HL-60 (cell line): ENCODE measurements around the gene APMAP.

Experiments used
- GABPA ChIP-seq: IDR thresholded peaks from 2 replicates; pipeline ENCODE4 v1.6.1; 2012; ENCODE audit warnings: low read depth
- POLR2AphosphoS5 ChIP-seq: IDR thresholded peaks from 2 replicates; pipeline ENCODE4 v1.6.1; 2012; ENCODE audit warnings: low read depth
- SPI1 ChIP-seq: IDR thresholded peaks from 2 replicates; pipeline ENCODE4 v1.6.1; 2012; ENCODE audit warnings: low read depth, mild to moderate bottlenecking, borderline replicate concordance
- TF ChIP-seq, protein P1 (sequence below): IDR thresholded peaks from one replicate; pipeline ENCODE4 v1.5.1; 2011; ENCODE audit warnings: low read length, control low read depth, inconsistent platforms; ENCODE audit not compliant: insufficient read depth
- TF ChIP-seq, protein P2 (sequence below): IDR thresholded peaks from 2 replicates; pipeline ENCODE4 v1.6.1; 2012; ENCODE audit warnings: low read depth; ENCODE audit not compliant: insufficient replicate concordance

DNA sequence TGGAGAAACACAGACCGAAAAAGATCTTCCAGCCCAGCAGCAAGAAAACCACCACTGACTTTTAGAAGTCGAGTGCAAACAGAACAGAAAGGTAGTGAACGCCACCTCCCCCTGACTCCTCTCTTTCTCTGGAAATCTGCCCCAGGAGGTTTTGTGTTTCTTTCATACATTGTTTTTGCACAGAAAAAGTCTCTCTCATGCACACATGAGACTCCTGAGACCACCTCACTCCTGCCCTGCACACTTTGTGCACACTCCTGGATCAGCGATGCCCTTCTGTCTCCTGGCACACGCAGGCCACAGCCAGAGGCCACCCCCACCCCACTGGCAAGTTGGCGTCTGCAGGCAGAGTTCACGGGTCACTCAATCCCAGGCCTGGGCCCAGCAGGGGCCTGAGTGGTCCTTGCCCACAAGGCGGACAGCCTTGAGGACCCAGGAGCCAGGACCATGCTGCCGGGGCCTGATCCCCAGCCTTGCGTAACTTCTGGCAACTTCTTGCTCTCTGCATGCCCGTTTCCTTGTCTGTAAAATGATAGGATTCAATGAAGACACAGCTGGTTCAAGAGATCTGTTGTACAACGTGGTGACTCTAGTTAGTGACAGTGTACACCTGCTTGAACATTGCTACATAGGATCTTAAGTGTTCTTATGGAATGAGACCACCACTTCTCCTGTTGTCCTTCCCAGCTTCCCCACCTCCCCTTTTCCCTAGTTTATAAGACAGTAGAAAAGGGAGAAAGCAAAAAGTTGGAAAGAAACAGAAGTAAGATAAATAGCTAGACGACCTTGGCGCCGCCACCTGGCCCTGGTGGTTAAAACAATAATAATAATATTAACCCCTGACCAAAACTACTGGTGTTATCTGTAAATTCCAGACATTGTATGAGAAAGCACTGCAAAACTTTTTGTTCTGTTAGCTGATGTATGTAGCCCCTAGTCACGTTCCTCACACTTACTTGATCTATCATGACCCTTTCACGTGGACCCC lies 73.7 kb downstream of the APMAP start:
- TF ChIP-seq, protein P1, sequence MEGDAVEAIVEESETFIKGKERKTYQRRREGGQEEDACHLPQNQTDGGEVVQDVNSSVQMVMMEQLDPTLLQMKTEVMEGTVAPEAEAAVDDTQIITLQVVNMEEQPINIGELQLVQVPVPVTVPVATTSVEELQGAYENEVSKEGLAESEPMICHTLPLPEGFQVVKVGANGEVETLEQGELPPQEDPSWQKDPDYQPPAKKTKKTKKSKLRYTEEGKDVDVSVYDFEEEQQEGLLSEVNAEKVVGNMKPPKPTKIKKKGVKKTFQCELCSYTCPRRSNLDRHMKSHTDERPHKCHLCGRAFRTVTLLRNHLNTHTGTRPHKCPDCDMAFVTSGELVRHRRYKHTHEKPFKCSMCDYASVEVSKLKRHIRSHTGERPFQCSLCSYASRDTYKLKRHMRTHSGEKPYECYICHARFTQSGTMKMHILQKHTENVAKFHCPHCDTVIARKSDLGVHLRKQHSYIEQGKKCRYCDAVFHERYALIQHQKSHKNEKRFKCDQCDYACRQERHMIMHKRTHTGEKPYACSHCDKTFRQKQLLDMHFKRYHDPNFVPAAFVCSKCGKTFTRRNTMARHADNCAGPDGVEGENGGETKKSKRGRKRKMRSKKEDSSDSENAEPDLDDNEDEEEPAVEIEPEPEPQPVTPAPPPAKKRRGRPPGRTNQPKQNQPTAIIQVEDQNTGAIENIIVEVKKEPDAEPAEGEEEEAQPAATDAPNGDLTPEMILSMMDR: no peak
- TF ChIP-seq, protein P2, sequence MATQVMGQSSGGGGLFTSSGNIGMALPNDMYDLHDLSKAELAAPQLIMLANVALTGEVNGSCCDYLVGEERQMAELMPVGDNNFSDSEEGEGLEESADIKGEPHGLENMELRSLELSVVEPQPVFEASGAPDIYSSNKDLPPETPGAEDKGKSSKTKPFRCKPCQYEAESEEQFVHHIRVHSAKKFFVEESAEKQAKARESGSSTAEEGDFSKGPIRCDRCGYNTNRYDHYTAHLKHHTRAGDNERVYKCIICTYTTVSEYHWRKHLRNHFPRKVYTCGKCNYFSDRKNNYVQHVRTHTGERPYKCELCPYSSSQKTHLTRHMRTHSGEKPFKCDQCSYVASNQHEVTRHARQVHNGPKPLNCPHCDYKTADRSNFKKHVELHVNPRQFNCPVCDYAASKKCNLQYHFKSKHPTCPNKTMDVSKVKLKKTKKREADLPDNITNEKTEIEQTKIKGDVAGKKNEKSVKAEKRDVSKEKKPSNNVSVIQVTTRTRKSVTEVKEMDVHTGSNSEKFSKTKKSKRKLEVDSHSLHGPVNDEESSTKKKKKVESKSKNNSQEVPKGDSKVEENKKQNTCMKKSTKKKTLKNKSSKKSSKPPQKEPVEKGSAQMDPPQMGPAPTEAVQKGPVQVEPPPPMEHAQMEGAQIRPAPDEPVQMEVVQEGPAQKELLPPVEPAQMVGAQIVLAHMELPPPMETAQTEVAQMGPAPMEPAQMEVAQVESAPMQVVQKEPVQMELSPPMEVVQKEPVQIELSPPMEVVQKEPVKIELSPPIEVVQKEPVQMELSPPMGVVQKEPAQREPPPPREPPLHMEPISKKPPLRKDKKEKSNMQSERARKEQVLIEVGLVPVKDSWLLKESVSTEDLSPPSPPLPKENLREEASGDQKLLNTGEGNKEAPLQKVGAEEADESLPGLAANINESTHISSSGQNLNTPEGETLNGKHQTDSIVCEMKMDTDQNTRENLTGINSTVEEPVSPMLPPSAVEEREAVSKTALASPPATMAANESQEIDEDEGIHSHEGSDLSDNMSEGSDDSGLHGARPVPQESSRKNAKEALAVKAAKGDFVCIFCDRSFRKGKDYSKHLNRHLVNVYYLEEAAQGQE: no peak
- no peak for TF ChIP-seq POLR2AphosphoS5
- TF ChIP-seq GABPA: no peak
- no peak for TF ChIP-seq SPI1
